Measurements from ENCODE around the gene TMPRSS13.
"Not testable (repeated sequence)": the region's sequence is repeated elsewhere in the genome, so short reads cannot be mapped to it uniquely, and the experiment has no call there.

The TMPRSS13 gene

GRCh38 chr11:117872420-117872961, 56.7 kb downstream of the TMPRSS13 start:
- DNase-seq (ENCODE audit: low spot score), result no peak

GRCh38 chr11:117871784-117872183, 57.4 kb downstream of the TMPRSS13 start:
- no peak for DNase-seq (ENCODE audit: low spot score)

- no peak for DNase-seq (ENCODE audit: low spot score)
Measured at GRCh38 chr11:117871160-117871559, 58.0 kb downstream of the TMPRSS13 start.

GRCh38 chr11:117870103-117870952, 58.9 kb downstream of the TMPRSS13 start:
- no peak for DNase-seq (ENCODE audit: low spot score)

- no peak for DNase-seq (ENCODE audit: low spot score)
Measured at GRCh38 chr11:117869604-117870003, 59.6 kb downstream of the TMPRSS13 start.

- DNase-seq (ENCODE audit: low spot score), result no peak
Measured at GRCh38 chr11:117868815-117869561, 60.2 kb downstream of the TMPRSS13 start.

GRCh38 chr11:117868088-117868487, 61.1 kb downstream of the TMPRSS13 start:
- no peak for DNase-seq (ENCODE audit: low spot score)

- DNase-seq (ENCODE audit: low spot score), result no peak
Measured at GRCh38 chr11:117866526-117866925, 62.7 kb downstream of the TMPRSS13 start.

GRCh38 chr11:117865546-117865945, 63.7 kb downstream of the TMPRSS13 start:
- not testable (repeated sequence) for DNase-seq (ENCODE audit: low spot score)

GRCh38 chr11:117863383-117863782, 65.8 kb downstream of the TMPRSS13 start:
- no peak for DNase-seq (ENCODE audit: low spot score)

GRCh38 chr11:117862753-117863152, 66.4 kb downstream of the TMPRSS13 start:
- DNase-seq (ENCODE audit: low spot score), result no peak

GRCh38 chr11:117862019-117862725, 67.0 kb downstream of the TMPRSS13 start:
- DNase-seq (ENCODE audit: low spot score), result no peak

- DNase-seq (ENCODE audit: low spot score), result no peak
Measured at GRCh38 chr11:117861151-117862018, 67.8 kb downstream of the TMPRSS13 start.

GRCh38 chr11:117860139-117860538, 69.1 kb downstream of the TMPRSS13 start:
- no peak for DNase-seq (ENCODE audit: low spot score)

- DNase-seq (ENCODE audit: low spot score), result no peak
Measured at GRCh38 chr11:117859488-117860112, 69.6 kb downstream of the TMPRSS13 start.

- DNase-seq (ENCODE audit: low spot score), result no peak
Measured at GRCh38 chr11:117859061-117859460, 70.1 kb downstream of the TMPRSS13 start.

GRCh38 chr11:117857734-117858414, 71.3 kb downstream of the TMPRSS13 start:
- no peak for DNase-seq (ENCODE audit: low spot score)

GRCh38 chr11:117855912-117856651, 73.1 kb downstream of the TMPRSS13 start:
- no peak for DNase-seq (ENCODE audit: low spot score)

- no peak for DNase-seq (ENCODE audit: low spot score)
Measured at GRCh38 chr11:117855186-117855845, 73.9 kb downstream of the TMPRSS13 start.
